Testis (tissue), 3 donors: Measurements from ENCODE around the gene TMEM267. TPM values are rescaled to one million over a fixed set of nuclear protein-coding genes. Genes with fewer than 3 reads are reported as not detected.

Source experiments
- DNase-seq: peaks from one replicate; pipeline ENCODE4 v3.0.0-alpha.2; 2019
- H3K27ac ChIP-seq, 2 donors: fragments of 200-600 bp; sonication (generic); one replicate each; pipeline ENCODE4 v1.5.1; 2019
- H3K27me3 ChIP-seq: fragments of 200-600 bp; sonication (generic); one replicate; pipeline ENCODE4 v1.5.1; 2019
- H3K36me3 ChIP-seq: fragments of 200-600 bp; sonication (generic); one replicate; pipeline ENCODE4 v1.5.1; 2017; ENCODE audit warnings: low read depth; ENCODE audit errors: missing control alignments
- H3K4me1 ChIP-seq: fragments of 200-600 bp; sonication (generic); one replicate; pipeline ENCODE4 v1.5.1; 2019
- H3K4me3 ChIP-seq, 2 donors: fragments of 200-600 bp; sonication (generic); one replicate each; pipeline ENCODE4 v1.5.1; 2017 to 2019
- H3K9me3 ChIP-seq: fragments of 200-600 bp; sonication (generic); one replicate; pipeline ENCODE4 v1.5.1; 2017
- POLR2A ChIP-seq: fragments of 450-650 bp; IDR thresholded peaks from one replicate; pipeline ENCODE4 v1.6.1; 2017; ENCODE audit warnings: antibody characterized with exemption, mild to moderate bottlenecking, moderate library complexity
- WGBS, 2 donors: methylation state at CpG; one replicate each; pipeline ENCODE4 v1.1.5; 2018; 5-methylcytosine and 5-hydroxymethylcytosine counted together
- intact Hi-C: fragments of 100-400 bp; cut with DNase I; formaldehyde crosslinking; loops from one replicate; pipeline ENCODE4 v1.15.1; 2023; ENCODE audit warnings: low total_unique reads
- polyA plus RNA-seq: library from polyadenylated mRNA; stranded (reverse); fragments of 350-450 nt; fragmentation: Illumina TruSeq; extraction: RNeasy Lipid Tissue Mini Kit (QIAGEN cat#74804); gene quantifications from one replicate; pipeline ENCODE4 v1.2.3, GENCODE V29; 2014; ENCODE audit warnings: low read depth, low replicate concordance; ENCODE audit not compliant: insufficient read depth
- total RNA-seq, 2 donors: library from RNA; depleted of rRNA; stranded (reverse); fragments of >200 nt; gene quantifications; one replicate each; pipeline ENCODE4 v1.2.3, GENCODE V29; 2016
- TF ChIP-seq, protein P1 (sequence below), 3 experiments: fragments of 450-650 bp in 2 of 3; fragments of 200-600 bp in 1 of 3; sonication (generic) in 1 of 3; IDR thresholded peaks; one replicate each; pipeline ENCODE4 v1.5.1; 2016 to 2019; ENCODE audit warnings: antibody characterized with exemption in 3 of 3, mild to moderate bottlenecking in 2 of 3, moderate library complexity in 1 of 3

TMEM267 gene
- total and polyA plus RNA-seq, 3 donors from 2014 or later: 8.1 to 21.0 (median 8.3) TPM

- H3K27me3 ChIP-seq: no peaks in the 10 kb centered on the region
- no peak overlapping the region for H3K27ac ChIP-seq
- no peak overlapping the region for H3K4me3 ChIP-seq
- no peaks in the 10 kb centered on the region for H3K36me3 ChIP-seq
- DNase-seq: no peak
- intact Hi-C loops: no loop called here
- TF ChIP-seq POLR2A: no peak
- TF ChIP-seq, protein P1, sequence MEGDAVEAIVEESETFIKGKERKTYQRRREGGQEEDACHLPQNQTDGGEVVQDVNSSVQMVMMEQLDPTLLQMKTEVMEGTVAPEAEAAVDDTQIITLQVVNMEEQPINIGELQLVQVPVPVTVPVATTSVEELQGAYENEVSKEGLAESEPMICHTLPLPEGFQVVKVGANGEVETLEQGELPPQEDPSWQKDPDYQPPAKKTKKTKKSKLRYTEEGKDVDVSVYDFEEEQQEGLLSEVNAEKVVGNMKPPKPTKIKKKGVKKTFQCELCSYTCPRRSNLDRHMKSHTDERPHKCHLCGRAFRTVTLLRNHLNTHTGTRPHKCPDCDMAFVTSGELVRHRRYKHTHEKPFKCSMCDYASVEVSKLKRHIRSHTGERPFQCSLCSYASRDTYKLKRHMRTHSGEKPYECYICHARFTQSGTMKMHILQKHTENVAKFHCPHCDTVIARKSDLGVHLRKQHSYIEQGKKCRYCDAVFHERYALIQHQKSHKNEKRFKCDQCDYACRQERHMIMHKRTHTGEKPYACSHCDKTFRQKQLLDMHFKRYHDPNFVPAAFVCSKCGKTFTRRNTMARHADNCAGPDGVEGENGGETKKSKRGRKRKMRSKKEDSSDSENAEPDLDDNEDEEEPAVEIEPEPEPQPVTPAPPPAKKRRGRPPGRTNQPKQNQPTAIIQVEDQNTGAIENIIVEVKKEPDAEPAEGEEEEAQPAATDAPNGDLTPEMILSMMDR (IDR thresholded peaks at IDR 0.05): no peak
- 90 to 91% methylated on average over 2 of the region's 2 CpGs for WGBS, 2 donors
- no peaks in the 10 kb centered on the region for H3K4me1 ChIP-seq
- no peaks in the 10 kb centered on the region for H3K9me3 ChIP-seq
These were observed 14.9 kb upstream of the TMEM267 start for GRCh38 chr5:43498581-43498980.

DNA sequence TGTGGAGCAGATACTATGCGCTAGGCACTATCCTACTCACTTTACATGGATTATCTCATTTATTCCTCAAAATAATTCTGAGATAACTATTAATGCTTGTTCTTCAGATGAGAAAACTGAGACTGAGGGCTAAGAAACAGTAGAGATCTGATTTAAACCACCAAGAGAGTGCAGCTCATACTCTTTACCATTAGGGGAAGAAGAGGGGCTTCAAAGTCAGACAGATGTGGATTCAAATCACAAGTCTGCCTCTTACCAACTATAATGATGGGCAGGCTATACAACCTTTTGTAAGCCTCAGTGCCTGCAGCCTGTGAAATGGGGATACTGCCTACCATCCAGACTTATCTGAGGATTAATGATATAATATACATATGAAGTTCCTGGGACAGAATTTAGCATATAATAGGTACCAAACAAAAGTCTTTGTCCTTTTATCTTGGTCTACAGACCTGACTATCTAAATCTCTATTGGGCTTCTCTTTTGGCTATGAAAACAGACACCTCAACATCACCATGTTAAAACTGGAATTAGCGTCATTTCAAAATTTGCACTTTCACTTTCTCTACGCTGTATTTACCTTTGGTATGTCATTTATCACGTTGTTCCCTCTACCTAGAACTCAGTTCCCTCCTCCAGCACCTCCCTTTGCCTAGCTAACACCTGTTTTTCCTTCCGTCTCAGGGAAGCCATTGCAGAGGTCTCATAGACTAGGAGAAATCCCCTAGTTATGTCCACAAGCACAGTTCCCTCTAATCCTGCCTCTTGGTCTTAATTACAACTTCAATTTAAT, 13.8 kb upstream of the TMEM267 start:
- no peaks in the 10 kb centered on the region for H3K9me3 ChIP-seq
- no peaks in the 10 kb centered on the region for H3K27me3 ChIP-seq
- TF ChIP-seq, protein P1 (IDR thresholded peaks at IDR 0.05): no peak
- no peak for TF ChIP-seq POLR2A
- no peak overlapping the region for H3K4me3 ChIP-seq
- no peak overlapping the region for H3K27ac ChIP-seq
- H3K36me3 ChIP-seq: no peaks in the 10 kb centered on the region
- H3K4me1 ChIP-seq: no peaks in the 10 kb centered on the region
- DNase-seq: no peak
- intact Hi-C loops: no loop called here
- WGBS, 2 donors: 91 to 95% methylated on average over 5 of the region's 5 CpGs

- no peaks in the 10 kb centered on the region for H3K4me1 ChIP-seq
- H3K9me3 ChIP-seq: no peaks in the 10 kb centered on the region
- no peak overlapping the region for H3K4me3 ChIP-seq
- intact Hi-C loops: no loop called here
- TF ChIP-seq POLR2A: no peak
- TF ChIP-seq, protein P1 (IDR thresholded peaks at IDR 0.05): no peak
- no peaks in the 10 kb centered on the region for H3K36me3 ChIP-seq
- WGBS, 2 donors: 96 to 100% methylated on average over 1 of the region's 1 CpG
- H3K27ac ChIP-seq: no peak overlapping the region
- DNase-seq: no peak
- H3K27me3 ChIP-seq: no peaks in the 10 kb centered on the region
These were observed 7.7 kb upstream of the TMEM267 start for GRCh38 chr5:43491326-43491725.

GRCh38 chr5:43486353-43486752, 2.7 kb upstream of the TMEM267 start:
- intact Hi-C loops: no loop called here
- H3K27ac ChIP-seq: peak overlapping the region; percentile 57 to 96
- DNase-seq: no peak

More at GRCh38 chr5:43486353-43486752, 2.7 kb upstream of the TMEM267 start:
- H3K27me3 ChIP-seq: no peaks in the 10 kb centered on the region
- TF ChIP-seq, protein P1 (IDR thresholded peaks at IDR 0.05): no peak
- no peak for TF ChIP-seq POLR2A
- no peak overlapping the region for H3K4me3 ChIP-seq
- peaks cover 22% of the 10 kb centered on the region for H3K4me1 ChIP-seq
- H3K36me3 ChIP-seq: no peaks in the 10 kb centered on the region
- WGBS, 2 donors: 66 to 75% methylated on average over 3 of the region's 3 CpGs
- no peaks in the 10 kb centered on the region for H3K9me3 ChIP-seq
